Effector CD4-positive, alpha-beta T cell (primary cell): ENCODE results near the gene RNF103.
"Not testable (repeated sequence)": the region's sequence is repeated elsewhere in the genome, so short reads cannot be mapped to it uniquely, and the experiment has no call there.

ENCODE experiments used
- DNase-seq: peaks from one replicate; pipeline ENCODE4 v3.0.0-alpha.2; 2020
- total RNA-seq: gene quantifications from one replicate; lab custom pipeline; 2026; lab: John Stamatoyannopoulos, UW

The RNF103 gene
- total RNA-seq = 80.1 reads per million, percentile 78 among the genes with 10 or more reads in this experiment

GRCh38 chr2:86623494-86624266, at the start of gene RNF103:
TSS of gene RNF103 (minus strand) at chr2:86623865. CDS start at chr2:86622886, 979 bp downstream.
- DNase-seq = peak; percentile 89

GRCh38 chr2:86673011-86673410, 49.3 kb upstream of the RNF103 start:
- DNase-seq = no peak

GRCh38 chr2:86672027-86672545, 48.4 kb upstream of the RNF103 start:
- no peak for DNase-seq

- DNase-seq = no peak
These were observed 47.8 kb upstream of the RNF103 start for GRCh38 chr2:86671337-86671981.

GRCh38 chr2:86669323-86669722, 45.7 kb upstream of the RNF103 start:
- DNase-seq = not testable (repeated sequence)

GRCh38 chr2:86661333-86661732, 37.7 kb upstream of the RNF103 start:
- DNase-seq = no peak

GRCh38 chr2:86650188-86650587, 26.5 kb upstream of the RNF103 start:
- no peak for DNase-seq

GRCh38 chr2:86649119-86649947, 25.7 kb upstream of the RNF103 start:
- no peak for DNase-seq

- no peak for DNase-seq
These were observed 25.0 kb upstream of the RNF103 start for GRCh38 chr2:86648681-86649080.

- DNase-seq = no peak
These were observed 23.2 kb upstream of the RNF103 start for GRCh38 chr2:86646865-86647264.

- DNase-seq = no peak
These were observed 22.7 kb upstream of the RNF103 start for GRCh38 chr2:86646329-86646728.

- no peak for DNase-seq
These were observed 22.1 kb upstream of the RNF103 start for GRCh38 chr2:86645752-86646151.

- no peak for DNase-seq
These were observed 15.0 kb upstream of the RNF103 start for GRCh38 chr2:86638712-86639111.

- no peak for DNase-seq
These were observed 13.2 kb upstream of the RNF103 start for GRCh38 chr2:86636842-86637241.

- DNase-seq = no peak
These were observed 10.7 kb upstream of the RNF103 start for GRCh38 chr2:86634352-86634751.

- DNase-seq = no peak
These were observed 9.5 kb upstream of the RNF103 start for GRCh38 chr2:86633155-86633651.

- DNase-seq = no peak
These were observed 9.0 kb upstream of the RNF103 start for GRCh38 chr2:86632672-86633071.

GRCh38 chr2:86631846-86632485, 8.3 kb upstream of the RNF103 start:
- DNase-seq = no peak

GRCh38 chr2:86628091-86628522, 4.4 kb upstream of the RNF103 start:
- DNase-seq = no peak

- DNase-seq = no peak
These were observed 3.9 kb upstream of the RNF103 start for GRCh38 chr2:86627550-86627949.

GRCh38 chr2:86625096-86625495, 1.4 kb upstream of the RNF103 start:
- no peak for DNase-seq

- DNase-seq = no peak
These were observed 542 bp upstream of the RNF103 start for GRCh38 chr2:86624267-86624547.
